ENCODE data around the gene TMEM222. TPM values are rescaled to one million over a fixed set of nuclear protein-coding genes. Genes with fewer than 3 reads are reported as not detected.
A peak's percentile ranks its signal among the peaks of the same experiment; 100 is the strongest.

TMEM222 gene
- total RNA-seq, 1 donor, result 31.4 TPM

DNA sequence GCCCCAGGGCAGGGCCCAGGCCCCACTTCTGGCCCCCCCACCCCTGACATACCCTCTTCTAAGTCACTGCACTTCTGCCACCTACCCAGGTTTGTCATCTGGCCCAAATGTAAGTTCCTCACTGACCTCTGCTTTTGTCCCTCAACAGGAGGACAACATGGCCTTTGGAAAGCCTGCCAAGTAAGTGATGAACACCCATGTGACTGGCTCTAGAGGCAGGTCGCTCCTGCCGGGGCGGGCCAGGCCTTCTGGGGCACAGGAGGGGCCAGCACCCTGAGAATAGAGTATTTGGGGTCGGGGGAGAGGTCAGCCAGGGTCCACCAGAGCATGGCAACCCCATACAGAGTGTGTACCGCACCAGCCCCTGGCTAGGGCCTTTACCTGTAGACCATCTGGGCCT lies 10.0 kb downstream of the TMEM222 start:
- H3K4me3 ChIP-seq (ENCODE audit: low read depth, low read length), result no peak overlapping the region
- no peak for DNase-seq (ENCODE audit: low read depth)

DNA sequence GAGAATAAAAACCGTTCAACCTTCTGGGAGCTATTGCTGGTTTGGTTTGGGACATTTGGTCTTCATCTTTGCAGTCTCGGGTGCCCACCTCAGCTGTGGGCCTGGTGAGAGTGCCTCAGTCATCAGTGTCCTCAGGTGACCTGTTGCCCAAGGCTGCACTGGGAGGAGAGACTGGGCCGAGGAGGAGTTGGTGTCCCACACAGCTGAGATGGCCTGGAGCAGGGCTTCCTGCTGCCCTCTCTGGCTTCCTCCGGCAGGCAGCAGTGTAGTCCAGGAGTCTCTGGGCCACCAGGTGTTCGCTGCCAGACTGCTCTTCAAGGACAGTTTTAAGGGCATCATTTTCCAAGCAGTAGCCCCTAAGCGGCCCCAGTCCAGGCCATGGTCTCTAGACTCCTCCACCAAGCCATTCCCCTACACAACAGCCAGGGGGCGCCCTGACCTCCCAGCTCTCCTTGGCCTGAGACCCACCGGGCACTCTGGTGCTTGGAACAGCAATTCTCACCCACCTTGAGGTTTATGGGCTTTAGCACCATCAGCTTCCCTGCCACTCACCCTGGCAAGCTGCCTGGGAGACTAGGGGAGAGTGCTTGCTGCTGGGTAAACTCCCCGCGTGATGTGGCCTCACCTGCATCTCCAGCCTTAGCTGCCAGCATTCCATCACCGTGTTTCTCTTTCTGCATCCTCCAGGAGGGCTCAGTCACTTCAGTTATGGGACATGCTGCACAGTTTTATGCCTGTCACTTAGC lies 10.7 kb downstream of the TMEM222 start:
- DNase-seq (ENCODE audit: low read depth), result peak; percentile 39
- TF ChIP-seq, protein P1, sequence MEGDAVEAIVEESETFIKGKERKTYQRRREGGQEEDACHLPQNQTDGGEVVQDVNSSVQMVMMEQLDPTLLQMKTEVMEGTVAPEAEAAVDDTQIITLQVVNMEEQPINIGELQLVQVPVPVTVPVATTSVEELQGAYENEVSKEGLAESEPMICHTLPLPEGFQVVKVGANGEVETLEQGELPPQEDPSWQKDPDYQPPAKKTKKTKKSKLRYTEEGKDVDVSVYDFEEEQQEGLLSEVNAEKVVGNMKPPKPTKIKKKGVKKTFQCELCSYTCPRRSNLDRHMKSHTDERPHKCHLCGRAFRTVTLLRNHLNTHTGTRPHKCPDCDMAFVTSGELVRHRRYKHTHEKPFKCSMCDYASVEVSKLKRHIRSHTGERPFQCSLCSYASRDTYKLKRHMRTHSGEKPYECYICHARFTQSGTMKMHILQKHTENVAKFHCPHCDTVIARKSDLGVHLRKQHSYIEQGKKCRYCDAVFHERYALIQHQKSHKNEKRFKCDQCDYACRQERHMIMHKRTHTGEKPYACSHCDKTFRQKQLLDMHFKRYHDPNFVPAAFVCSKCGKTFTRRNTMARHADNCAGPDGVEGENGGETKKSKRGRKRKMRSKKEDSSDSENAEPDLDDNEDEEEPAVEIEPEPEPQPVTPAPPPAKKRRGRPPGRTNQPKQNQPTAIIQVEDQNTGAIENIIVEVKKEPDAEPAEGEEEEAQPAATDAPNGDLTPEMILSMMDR (IDR thresholded peaks at IDR 0.05; ENCODE audit: insufficient read depth, low read length), result peak; percentile 91
- H3K4me3 ChIP-seq (ENCODE audit: low read depth, low read length), result no peak overlapping the region

More for the DNA sequence above, 10.0 kb downstream of the TMEM222 start:
- TF ChIP-seq, protein P1 (IDR thresholded peaks at IDR 0.05; ENCODE audit: insufficient read depth, low read length), result no peak

DNA sequence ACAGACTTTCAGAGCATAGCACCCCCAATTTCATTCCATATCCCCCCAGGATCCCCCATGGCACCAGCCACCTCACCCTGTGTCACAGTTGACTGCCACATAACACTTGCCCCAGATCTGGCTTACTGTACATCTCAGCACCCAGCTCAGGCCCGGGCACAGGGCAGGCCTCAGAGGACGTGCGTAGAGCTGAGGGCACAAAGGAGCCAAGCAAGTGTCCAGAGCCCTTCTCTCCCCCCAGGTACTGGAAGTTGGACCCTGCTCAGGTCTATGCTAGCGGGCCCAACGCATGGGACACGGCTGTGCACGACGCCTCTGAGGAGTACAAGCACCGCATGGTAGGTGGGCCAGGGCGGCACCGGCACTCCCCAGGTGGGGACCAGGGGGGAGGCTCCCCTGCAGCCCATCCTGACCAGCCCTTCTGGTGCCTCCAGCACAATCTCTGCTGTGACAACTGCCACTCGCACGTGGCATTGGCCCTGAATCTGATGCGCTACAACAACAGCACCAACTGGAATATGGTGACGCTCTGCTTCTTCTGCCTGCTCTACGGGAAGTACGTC lies 11.8 kb downstream of the TMEM222 start:
- TF ChIP-seq, protein P1 (IDR thresholded peaks at IDR 0.05; ENCODE audit: insufficient read depth, low read length), result no peak
- no peak overlapping the region for H3K4me3 ChIP-seq (ENCODE audit: low read depth, low read length)
- no peak for DNase-seq (ENCODE audit: low read depth)

DNA sequence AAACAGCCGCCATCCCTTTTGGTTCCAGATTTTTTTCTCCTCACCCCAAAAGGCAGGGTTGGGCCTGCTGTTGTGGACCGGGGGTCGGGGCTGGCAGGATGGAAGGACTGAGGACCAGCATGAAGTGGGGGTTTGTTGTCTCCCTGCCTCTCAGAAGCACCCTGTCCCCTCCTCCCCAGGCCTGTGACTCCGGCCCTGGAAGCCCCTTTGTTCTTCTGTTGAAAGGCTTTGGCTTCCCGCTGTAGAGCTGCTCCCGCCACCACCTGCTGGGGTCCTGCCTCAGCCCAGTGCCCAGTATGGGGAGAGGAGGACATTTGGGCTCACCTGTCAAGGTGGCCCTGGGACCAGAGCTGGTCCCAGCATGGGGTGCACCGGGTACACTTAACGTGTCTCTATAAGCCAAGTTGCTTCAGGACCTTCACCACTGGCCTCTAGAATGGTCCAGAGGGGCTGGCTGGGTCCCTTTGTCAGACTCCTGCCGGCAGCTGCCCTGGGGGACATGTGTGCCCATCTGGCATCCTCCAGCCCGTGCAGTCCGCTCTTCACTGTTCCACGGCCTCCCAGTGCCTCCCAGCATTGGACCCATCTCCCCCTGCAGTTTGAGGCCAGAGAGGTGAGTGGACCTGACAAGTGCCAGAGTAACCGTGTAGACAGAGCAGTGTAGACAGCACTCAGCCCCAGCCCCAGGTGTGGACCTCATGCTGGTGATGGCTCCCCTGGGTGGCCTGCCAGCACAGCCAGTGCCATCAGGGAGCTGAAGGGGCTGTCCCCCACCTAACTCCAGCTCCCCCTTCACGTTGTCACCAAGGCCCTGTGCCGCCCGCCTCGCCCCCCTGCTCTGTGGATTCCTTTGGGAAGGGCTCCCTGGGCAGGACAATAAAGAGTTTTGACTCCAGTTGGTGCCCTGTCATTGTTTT lies 13.8 kb downstream of the TMEM222 start:
- no peak overlapping the region for H3K4me3 ChIP-seq (ENCODE audit: low read depth, low read length)
- DNase-seq (ENCODE audit: low read depth), result no peak
- TF ChIP-seq, protein P1 (IDR thresholded peaks at IDR 0.05; ENCODE audit: insufficient read depth, low read length), result no peak

DNA sequence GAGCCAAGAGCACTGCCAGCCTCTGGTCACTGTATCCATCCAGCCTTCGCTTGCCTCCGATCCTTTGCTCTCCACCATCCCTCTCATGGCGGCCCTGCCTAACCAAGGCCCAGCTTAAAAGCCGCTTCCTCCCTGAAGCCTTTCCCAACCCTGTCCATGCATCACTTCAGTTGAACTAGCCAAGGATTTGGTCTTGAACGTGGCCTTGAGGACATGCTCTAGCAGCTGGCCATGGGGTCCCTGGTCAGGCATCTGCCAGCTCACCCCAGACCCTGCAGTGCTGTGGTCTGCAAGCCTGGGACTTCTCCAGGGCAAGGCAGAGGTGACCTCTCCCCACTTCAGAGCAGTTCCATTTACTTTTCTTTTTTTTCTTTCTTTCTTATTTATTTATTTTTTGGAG lies 14.8 kb downstream of the TMEM222 start:
- no peak for DNase-seq (ENCODE audit: low read depth)
- no peak overlapping the region for H3K4me3 ChIP-seq (ENCODE audit: low read depth, low read length)
- TF ChIP-seq, protein P1 (IDR thresholded peaks at IDR 0.05; ENCODE audit: insufficient read depth, low read length), result no peak

DNA sequence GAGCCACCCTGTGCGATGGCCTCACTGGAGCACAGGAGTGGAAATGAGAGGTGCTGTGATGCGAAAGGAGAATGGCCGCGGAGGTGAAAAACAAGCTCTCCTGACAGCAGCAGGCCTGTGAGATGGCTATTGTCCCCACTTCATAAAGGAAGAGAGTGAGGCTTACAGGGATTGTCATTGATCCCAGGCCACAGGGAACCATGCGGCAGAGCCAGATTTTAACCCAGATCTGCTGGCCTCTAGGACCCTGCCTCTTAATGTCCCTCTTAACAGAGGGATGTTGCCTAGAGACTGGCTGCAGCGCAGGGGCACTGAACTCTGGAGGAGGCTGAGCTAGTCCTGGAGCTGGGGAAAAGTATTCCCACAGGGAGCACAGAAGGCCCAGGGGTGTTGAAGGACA lies 16.8 kb downstream of the TMEM222 start:
- no peak for DNase-seq (ENCODE audit: low read depth)
- TF ChIP-seq, protein P1 (IDR thresholded peaks at IDR 0.05; ENCODE audit: insufficient read depth, low read length), result no peak
- no peak overlapping the region for H3K4me3 ChIP-seq (ENCODE audit: low read depth, low read length)
